ENCODE results near the gene MED14.

Gene MED14

GRCh38 chrX:40663078-40663740, 72.1 kb downstream of the MED14 start:
- no peak for DNase-seq (ENCODE audit: low spot score)

DNA sequence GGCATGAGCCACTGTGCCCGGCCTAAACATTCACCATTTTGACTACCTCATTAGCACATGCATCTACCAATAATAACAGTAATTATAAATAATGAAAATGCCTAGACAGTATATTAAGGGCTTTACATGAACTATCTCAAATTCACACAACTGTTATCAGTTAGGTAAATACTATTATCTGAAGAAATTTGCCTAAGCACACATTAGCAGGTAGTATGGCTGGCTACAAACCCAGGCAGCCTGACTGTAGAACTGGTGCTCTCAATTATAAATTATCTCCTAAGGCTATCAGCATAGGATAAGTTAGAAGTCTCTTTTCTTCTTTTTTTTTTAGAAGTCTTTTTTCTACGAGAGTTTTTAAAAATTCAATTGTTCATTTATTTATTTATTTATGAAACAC, 73.9 kb downstream of the MED14 start:
- no peak for DNase-seq (ENCODE audit: low spot score)

- no peak for DNase-seq (ENCODE audit: low spot score)
Measured at GRCh38 chrX:40660381-40660780, 75.0 kb downstream of the MED14 start.

- no peak for DNase-seq (ENCODE audit: low spot score)
Measured at GRCh38 chrX:40653535-40653934, 81.8 kb downstream of the MED14 start.

GRCh38 chrX:40652664-40653063, 82.7 kb downstream of the MED14 start:
- DNase-seq (ENCODE audit: low spot score), result no peak

DNA sequence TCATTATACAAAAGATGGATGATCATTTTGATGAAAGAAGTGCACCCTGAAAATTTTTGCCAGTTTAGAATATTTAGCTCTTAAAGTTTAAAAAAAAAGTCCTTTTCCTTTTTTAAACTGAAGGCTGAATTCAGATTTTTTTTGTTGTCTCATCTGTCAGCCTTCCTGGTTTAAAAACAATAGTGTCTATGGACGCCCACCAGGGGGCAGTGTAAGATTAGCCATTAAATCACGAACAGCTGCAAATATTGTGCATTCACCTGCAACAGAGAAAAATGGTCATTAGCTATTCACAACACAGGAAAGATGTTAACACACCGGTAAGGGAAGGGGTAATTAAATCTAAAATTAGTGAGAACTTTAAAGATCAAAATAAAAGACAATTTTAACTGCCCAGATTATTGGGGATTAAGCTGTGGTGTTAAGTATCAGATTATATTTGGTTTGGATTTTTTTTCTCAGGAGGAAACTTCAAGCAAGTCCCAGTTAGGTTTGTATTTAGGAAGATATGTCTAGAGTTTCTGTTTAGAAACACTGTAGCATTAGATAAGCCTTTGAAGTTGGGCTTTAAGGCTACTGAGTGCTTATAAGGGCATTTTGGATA, 83.6 kb downstream of the MED14 start:
- no peak for DNase-seq (ENCODE audit: low spot score)

- peak; percentile 63 for DNase-seq (ENCODE audit: low spot score)
Measured at GRCh38 chrX:40647307-40648197, 87.8 kb downstream of the MED14 start, which contains the start of gene CXorf38. Gene CXorf38 (minus strand): TSS chrX:40647561. CDS start chrX:40647520, 41 bp downstream.

DNA sequence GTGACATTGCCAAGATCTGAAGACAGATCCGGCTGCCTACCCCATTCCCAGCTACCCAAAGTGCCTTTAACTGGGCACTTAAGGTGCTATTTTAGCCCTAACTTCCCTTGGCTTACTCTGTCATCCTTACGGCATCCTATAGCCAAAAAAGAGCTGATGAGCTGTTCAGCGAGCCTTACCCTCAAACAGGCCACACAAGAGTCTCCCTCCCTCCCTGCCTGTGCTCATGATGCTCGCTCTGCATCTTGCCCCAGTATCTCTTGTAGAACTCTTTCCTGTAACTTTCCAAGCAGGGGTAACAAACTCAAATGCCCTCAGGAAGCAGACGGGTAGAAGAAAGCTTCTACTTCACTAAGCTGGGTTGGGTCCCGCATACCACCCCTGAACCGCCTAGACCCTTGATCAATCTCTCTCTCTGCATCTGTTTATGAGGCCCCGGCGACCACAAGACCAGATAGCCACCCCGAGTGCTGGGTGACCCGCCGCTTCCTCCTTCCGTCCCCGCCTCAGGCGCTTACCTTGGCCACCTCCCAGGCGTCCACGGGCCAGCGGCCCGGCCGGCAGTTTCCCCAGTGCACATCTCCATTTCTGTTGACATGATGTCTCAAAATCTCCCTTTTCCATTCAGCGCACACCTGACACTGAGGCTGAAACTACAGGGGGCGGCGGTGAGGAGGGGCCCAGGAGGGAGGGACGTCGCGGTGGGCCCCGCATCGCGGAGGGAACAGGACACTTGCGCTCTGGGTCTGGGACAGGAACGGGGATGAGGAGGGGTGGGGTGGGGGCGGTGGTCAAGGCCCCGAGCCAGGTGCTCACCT, 88.6 kb downstream of the MED14 start:
- no peak for DNase-seq (ENCODE audit: low spot score)

GRCh38 chrX:40644821-40645358, 90.5 kb downstream of the MED14 start:
- DNase-seq (ENCODE audit: low spot score), result no peak

DNA sequence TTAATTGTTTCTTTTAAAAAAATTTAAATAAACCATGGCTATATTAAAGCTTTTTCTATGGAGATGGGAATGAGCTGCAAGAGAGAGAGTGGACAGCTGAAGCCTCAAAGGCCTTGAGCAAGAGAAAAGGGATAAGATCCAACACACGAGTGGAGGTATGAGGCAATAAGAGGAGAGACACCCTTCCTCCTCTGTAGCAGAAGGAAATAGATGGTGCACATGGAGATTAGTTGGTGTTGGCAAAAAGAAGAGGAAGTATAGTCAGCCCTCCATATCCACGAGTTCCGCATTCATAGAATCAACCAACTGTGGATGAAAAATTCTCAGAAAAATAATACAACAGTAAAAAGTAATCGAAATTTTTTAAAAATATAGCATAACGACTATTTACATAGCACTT, 91.2 kb downstream of the MED14 start:
- DNase-seq (ENCODE audit: low spot score), result no peak

- DNase-seq (ENCODE audit: low spot score), result no peak
Measured at GRCh38 chrX:40637687-40638086, 97.7 kb downstream of the MED14 start.

DNA sequence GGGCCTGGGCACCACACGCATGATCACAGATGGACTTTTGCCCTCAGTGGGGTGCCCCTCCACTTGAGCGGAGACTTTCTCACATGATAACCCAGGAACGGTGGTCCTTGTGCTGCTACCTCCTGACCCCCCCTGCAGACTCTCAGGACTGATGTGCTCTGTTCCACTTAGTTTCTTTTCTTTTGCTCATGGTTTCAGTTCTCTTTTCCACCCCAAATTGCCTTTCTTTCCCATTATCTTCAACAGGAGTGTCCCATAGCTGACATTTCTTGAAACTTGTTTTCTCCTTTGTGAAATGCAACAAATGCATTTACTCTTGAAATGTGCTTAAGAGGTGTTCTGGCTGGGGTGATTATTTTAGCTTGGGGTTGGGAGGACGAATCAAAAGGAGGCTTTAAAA, 103.1 kb downstream of the MED14 start:
- no peak for DNase-seq (ENCODE audit: low spot score)

GRCh38 chrX:40628506-40628905, 106.8 kb downstream of the MED14 start:
- DNase-seq (ENCODE audit: low spot score), result no peak

DNA sequence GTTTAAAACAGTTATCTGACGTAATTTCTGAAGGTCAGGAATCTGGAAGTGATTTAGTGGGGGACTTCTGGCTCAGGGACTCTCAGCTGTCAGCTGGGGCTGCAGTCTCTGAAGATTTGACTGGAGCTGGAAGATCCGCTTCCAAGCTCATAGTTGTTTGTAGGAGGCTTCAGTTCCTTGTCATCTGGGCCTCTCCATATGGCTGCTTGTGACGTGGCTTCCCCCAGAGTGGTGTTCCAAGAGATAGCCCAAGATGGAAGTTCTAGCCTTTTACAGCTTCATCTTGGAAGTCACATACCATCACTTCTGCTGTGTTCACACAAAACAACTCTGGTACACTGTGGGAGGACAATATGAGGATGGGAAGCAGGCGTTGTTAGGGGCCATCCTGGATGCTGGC, 110.0 kb downstream of the MED14 start:
- DNase-seq (ENCODE audit: low spot score), result no peak

GRCh38 chrX:40623665-40624064, 111.7 kb downstream of the MED14 start:
- no peak for DNase-seq (ENCODE audit: low spot score)

DNA sequence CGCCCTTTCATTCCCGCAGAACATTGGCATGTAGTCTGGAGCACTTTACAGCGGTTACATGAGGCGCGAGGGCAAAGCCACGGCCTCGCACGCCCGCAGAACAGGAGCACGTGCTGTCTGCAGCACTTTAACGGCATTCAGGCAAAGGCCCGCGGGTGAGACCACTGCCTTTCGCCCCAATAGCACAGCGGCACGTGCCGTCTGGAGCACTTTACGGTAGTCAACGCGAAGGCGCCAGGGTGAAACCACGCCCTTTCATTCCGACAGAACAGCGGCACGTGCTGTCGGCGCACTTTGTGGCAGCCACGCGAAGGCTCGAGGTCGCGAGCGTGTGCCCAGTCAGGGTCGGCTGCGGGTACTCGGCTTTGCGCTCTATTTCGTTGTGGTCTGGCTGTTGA, 112.2 kb downstream of the MED14 start, which contains the start of gene MPC1L:
Gene MPC1L, plus strand, starts transcription at position 290 of the 398 bp plus-strand sequence. CDS start 138 bp downstream, outside the sequence.
- DNase-seq (ENCODE audit: low spot score), result no peak

- no peak for DNase-seq (ENCODE audit: low spot score)
Measured at GRCh38 chrX:40622479-40623138, 112.7 kb downstream of the MED14 start.

GRCh38 chrX:40617566-40617965, 117.8 kb downstream of the MED14 start:
- no peak for DNase-seq (ENCODE audit: low spot score)

DNA sequence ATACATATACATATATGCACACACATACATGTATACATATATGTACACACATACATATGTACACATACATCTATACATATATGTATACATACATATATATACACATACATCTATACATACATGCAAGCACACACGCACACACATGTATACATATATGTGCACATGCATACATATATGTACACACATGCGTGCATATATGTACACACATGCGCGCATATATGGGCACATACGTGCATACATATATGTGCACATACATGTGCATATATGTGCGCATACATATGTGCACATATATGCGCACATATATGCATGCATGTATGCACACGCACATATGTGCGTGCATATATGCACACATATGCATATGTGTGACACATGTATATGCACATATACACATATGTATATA, 119.4 kb downstream of the MED14 start:
- no peak for DNase-seq (ENCODE audit: low spot score)

GRCh38 chrX:40612511-40612910, 122.8 kb downstream of the MED14 start:
- DNase-seq (ENCODE audit: low spot score), result no peak

GRCh38 chrX:40607381-40607780, 128.0 kb downstream of the MED14 start:
- no peak for DNase-seq (ENCODE audit: low spot score)

Data from HuH-7.5 (cell line).